K562 (cell line): ENCODE results near the gene GAD1. TPM values are rescaled to one million over a fixed set of nuclear protein-coding genes. Genes with fewer than 3 reads are reported as not detected.

Source experiments
- BRD9 ChIP-seq: fragments of 450-650 bp; IDR thresholded peaks from 2 replicates; pipeline ENCODE4 v1.6.1; 2018; ENCODE audit warnings: low read depth; ENCODE audit not compliant: partially characterized antibody
- CC2D1A ChIP-seq: fragments of 450-650 bp; IDR thresholded peaks from 2 replicates; pipeline ENCODE4 v1.6.1; 2017; ENCODE audit warnings: mild to moderate bottlenecking
- RAD21 ChIP-seq, 2 experiments: fragments of 250-450 bp in 1 of 2; fragments of 450-650 bp in 1 of 2; sonication (Bioruptor Pico) in 1 of 2; formaldehyde crosslinking in 1 of 2; IDR thresholded peaks in 1 of 2; conservative IDR thresholded peaks in 1 of 2; 2 replicates each; pipeline versions ENCODE4 v1.4.0 to v1.8.0; 2020 to 2022; ENCODE audit warnings: mild to moderate bottlenecking in 2 of 2, moderate library complexity in 1 of 2
- polyA plus RNA-seq, 8 experiments: library from polyadenylated mRNA; depleted of rRNA in 4 of 8; stranded (reverse) in 5 of 8; unstranded in 3 of 8; fragments of >200 nt; fragmentation: Nextera tagmentation in 2 of 8; fragmentation: Illumina TruSeq in 1 of 8; extraction: Ambion mirVana in 2 of 8; extraction: Trizol in 1 of 8; gene quantifications; 2 replicates each; pipeline versions ENCODE4 v1.2.1 to v1.2.3, GENCODE V29; 2011 to 2014; ENCODE audit warnings: inconsistent platforms in 1 of 8, missing spikeins in 1 of 8
- total RNA-seq, 7 experiments: library from RNA; depleted of rRNA in 6 of 7; stranded (reverse); fragments of >200 nt in 6 of 7; fragmentation: Illumina TruSeq in 2 of 7; extraction: Trizol in 2 of 7; gene quantifications; 2 replicates each; pipeline versions ENCODE4 v1.2.1 to v1.2.3, GENCODE V29; 2011 to 2021; ENCODE audit warnings: low replicate concordance in 1 of 7
- TF ChIP-seq, protein P1 (sequence below): fragments of 200-400 bp; formaldehyde crosslinking; IDR thresholded peaks from 2 replicates; pipeline ENCODE4 v1.6.1; 2017; ENCODE audit warnings: mild to moderate bottlenecking, low read depth, low read length, moderate library complexity
- TF ChIP-seq, protein P2 (sequence below), 2 experiments: fragments of 450-650 bp; formaldehyde crosslinking in 1 of 2; IDR thresholded peaks; 2 replicates each; pipeline versions ENCODE4 v1.4.0 to v1.6.1; 2014 to 2020; ENCODE audit warnings: mild to moderate bottlenecking in 2 of 2, borderline replicate concordance in 1 of 2, low read depth in 1 of 2
- TF ChIP-seq, protein P3 (sequence below), 2 experiments: fragments of 450-650 bp in 1 of 2; sonication (generic) in 1 of 2; formaldehyde crosslinking in 1 of 2; IDR thresholded peaks in 1 of 2; conservative IDR thresholded peaks in 1 of 2; 2 replicates each; pipeline versions ENCODE4 v1.6.1 to v1.8.1; 2016 to 2023; ENCODE audit warnings: mild to moderate bottlenecking in 2 of 2, moderate library complexity in 2 of 2, inconsistent platforms in 1 of 2, missing genetic modification reagents in 1 of 2
- TF ChIP-seq, protein P4 (sequence below): fragments of 200-800 bp; sonication (Bioruptor generic); IDR thresholded peaks from 2 replicates; pipeline ENCODE4 v1.6.1; 2017; ENCODE audit warnings: missing genetic modification characterization, missing compliant biosample characterization
- TF ChIP-seq, protein P5 (sequence below): fragments of 450-650 bp; formaldehyde crosslinking; IDR thresholded peaks from 2 replicates; pipeline ENCODE4 v1.4.0; 2020; ENCODE audit warnings: mild to moderate bottlenecking, moderate library complexity

The GAD1 gene
- total and polyA plus RNA-seq, 9 of the 15 experiments (the other 6 are each of a cell fraction or from before 2014, with no cell fraction given), result 2.7 to 29.1 (median 15.7) TPM

DNA sequence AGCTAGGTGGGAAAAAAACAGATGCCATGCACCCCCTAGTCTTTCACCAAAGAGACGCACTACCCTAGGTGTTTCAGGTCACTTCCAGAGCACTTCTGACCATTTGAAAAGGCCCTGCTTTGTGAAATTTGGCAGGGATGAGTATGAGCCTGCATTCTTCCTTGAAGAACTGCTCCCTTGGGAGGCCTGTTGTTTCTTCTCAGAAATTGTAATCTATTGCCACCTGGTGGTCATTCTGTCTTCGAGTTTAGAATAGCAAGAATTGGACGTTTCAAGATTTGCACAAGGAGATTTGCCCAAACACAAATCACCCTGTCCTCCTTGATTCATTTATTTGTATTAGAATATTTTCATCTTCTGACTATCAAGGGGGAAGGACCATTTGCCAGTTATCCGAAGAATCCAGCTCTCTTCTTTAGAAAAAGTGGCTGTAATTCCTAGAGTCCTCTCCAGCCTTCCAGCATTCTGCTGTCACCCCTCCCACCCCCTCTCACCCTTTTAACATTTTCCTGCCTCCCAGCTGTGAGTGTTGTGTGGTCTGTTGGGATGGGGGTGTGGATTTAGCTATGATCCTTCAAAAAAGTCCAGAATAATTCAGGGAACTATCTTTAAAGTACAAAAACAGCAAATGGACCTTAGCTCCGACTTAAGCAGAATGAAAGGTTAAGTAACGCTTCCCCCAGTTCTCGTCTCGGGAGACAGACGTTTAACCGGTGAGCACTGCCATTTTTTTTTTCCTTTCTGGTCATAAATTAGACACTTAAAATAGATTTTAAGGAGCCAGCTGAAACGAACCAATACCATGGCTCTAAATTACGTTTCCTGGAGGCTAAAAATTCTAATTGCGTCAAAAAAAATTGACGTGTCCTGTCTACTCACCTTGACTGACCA lies 3.7 kb upstream of the GAD1 start (continued):
- TF ChIP-seq, protein P1, sequence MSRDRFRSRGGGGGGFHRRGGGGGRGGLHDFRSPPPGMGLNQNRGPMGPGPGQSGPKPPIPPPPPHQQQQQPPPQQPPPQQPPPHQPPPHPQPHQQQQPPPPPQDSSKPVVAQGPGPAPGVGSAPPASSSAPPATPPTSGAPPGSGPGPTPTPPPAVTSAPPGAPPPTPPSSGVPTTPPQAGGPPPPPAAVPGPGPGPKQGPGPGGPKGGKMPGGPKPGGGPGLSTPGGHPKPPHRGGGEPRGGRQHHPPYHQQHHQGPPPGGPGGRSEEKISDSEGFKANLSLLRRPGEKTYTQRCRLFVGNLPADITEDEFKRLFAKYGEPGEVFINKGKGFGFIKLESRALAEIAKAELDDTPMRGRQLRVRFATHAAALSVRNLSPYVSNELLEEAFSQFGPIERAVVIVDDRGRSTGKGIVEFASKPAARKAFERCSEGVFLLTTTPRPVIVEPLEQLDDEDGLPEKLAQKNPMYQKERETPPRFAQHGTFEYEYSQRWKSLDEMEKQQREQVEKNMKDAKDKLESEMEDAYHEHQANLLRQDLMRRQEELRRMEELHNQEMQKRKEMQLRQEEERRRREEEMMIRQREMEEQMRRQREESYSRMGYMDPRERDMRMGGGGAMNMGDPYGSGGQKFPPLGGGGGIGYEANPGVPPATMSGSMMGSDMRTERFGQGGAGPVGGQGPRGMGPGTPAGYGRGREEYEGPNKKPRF, result no peak
- TF ChIP-seq, protein P2, sequence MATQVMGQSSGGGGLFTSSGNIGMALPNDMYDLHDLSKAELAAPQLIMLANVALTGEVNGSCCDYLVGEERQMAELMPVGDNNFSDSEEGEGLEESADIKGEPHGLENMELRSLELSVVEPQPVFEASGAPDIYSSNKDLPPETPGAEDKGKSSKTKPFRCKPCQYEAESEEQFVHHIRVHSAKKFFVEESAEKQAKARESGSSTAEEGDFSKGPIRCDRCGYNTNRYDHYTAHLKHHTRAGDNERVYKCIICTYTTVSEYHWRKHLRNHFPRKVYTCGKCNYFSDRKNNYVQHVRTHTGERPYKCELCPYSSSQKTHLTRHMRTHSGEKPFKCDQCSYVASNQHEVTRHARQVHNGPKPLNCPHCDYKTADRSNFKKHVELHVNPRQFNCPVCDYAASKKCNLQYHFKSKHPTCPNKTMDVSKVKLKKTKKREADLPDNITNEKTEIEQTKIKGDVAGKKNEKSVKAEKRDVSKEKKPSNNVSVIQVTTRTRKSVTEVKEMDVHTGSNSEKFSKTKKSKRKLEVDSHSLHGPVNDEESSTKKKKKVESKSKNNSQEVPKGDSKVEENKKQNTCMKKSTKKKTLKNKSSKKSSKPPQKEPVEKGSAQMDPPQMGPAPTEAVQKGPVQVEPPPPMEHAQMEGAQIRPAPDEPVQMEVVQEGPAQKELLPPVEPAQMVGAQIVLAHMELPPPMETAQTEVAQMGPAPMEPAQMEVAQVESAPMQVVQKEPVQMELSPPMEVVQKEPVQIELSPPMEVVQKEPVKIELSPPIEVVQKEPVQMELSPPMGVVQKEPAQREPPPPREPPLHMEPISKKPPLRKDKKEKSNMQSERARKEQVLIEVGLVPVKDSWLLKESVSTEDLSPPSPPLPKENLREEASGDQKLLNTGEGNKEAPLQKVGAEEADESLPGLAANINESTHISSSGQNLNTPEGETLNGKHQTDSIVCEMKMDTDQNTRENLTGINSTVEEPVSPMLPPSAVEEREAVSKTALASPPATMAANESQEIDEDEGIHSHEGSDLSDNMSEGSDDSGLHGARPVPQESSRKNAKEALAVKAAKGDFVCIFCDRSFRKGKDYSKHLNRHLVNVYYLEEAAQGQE (IDR thresholded peaks at IDR 0.05; ENCODE audit: borderline replicate concordance), result peak; percentile 95
- TF ChIP-seq, protein P2 (CRISPR knock-in tag; IDR thresholded peaks at IDR 0.05; ENCODE audit: low read depth), result no peak
- TF ChIP-seq, protein P3, sequence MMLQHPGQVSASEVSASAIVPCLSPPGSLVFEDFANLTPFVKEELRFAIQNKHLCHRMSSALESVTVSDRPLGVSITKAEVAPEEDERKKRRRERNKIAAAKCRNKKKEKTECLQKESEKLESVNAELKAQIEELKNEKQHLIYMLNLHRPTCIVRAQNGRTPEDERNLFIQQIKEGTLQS (IDR thresholded peaks at IDR 0.05), result no peak
- TF ChIP-seq, protein P3 (CRISPR knock-in tag; conservative IDR thresholded peaks at IDR 0.05), result 0 out of 2 replicates have a peak, but pooled peaks have one; percentile 31
- TF ChIP-seq, protein P4, sequence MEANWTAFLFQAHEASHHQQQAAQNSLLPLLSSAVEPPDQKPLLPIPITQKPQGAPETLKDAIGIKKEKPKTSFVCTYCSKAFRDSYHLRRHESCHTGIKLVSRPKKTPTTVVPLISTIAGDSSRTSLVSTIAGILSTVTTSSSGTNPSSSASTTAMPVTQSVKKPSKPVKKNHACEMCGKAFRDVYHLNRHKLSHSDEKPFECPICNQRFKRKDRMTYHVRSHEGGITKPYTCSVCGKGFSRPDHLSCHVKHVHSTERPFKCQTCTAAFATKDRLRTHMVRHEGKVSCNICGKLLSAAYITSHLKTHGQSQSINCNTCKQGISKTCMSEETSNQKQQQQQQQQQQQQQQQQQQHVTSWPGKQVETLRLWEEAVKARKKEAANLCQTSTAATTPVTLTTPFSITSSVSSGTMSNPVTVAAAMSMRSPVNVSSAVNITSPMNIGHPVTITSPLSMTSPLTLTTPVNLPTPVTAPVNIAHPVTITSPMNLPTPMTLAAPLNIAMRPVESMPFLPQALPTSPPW (CRISPR knock-in tag), result peak; percentile 48; the same call in 1 of the 2 replicates
- TF ChIP-seq BRD9, result peak; percentile 51
- peak; percentile 77; the same call in 1 of the 2 replicates for TF ChIP-seq CC2D1A
- TF ChIP-seq, protein P5, sequence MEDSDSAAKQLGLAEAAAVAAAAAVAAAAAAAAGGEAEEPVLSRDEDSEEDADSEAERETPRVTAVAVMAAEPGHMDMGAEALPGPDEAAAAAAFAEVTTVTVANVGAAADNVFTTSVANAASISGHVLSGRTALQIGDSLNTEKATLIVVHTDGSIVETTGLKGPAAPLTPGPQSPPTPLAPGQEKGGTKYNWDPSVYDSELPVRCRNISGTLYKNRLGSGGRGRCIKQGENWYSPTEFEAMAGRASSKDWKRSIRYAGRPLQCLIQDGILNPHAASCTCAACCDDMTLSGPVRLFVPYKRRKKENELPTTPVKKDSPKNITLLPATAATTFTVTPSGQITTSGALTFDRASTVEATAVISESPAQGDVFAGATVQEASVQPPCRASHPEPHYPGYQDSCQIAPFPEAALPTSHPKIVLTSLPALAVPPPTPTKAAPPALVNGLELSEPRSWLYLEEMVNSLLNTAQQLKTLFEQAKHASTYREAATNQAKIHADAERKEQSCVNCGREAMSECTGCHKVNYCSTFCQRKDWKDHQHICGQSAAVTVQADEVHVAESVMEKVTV (CRISPR knock-in tag), result peak; percentile 97
- peak; percentile 98 to 99 for TF ChIP-seq RAD21 (CRISPR knock-in tag; conservative IDR thresholded peaks at IDR 0.05 in 1 of 2, IDR thresholded peaks at IDR 0.05 in 1 of 2)
